Panc1 (cell line): ENCODE measurements around the gene MMP26.

Experiments used
- SIN3A ChIP-seq: IDR thresholded peaks from 2 replicates; pipeline ENCODE4 v1.6.1; 2012; ENCODE audit warnings: low read depth, mild to moderate bottlenecking, low read length, moderate library complexity, borderline replicate concordance; ENCODE audit not compliant: insufficient read depth
- TF ChIP-seq, protein P1 (sequence below): fragments of 450-650 bp; IDR thresholded peaks from 2 replicates; pipeline ENCODE4 v1.5.1; 2017; ENCODE audit warnings: mild to moderate bottlenecking

DNA sequence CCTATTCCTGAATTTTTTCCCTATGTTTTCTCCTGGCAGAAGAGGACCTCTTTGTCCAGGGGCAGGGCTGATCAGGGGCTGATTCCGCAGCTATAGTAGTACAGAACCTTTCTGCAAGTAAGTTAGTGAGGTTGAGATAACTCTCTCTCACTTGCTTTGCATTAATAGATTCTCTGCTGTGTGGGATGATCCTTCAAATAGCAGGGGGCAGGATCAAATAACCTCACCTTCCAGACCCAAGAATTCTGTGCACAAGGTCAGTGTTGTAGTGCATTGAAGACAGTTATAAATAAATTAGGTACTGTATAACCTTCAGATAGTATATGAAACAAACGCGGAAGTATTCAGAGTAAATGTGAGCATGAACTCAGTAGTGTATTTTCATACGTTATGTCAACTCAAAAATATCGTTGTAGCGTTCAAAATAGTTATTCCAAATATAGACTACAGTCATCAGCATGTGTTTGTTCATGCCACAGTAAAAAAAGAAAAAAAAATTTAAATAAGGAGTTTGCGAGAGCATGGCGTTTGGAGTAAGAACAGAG lies 278 bp downstream of the MMP26 start:
- TF ChIP-seq, protein P1, sequence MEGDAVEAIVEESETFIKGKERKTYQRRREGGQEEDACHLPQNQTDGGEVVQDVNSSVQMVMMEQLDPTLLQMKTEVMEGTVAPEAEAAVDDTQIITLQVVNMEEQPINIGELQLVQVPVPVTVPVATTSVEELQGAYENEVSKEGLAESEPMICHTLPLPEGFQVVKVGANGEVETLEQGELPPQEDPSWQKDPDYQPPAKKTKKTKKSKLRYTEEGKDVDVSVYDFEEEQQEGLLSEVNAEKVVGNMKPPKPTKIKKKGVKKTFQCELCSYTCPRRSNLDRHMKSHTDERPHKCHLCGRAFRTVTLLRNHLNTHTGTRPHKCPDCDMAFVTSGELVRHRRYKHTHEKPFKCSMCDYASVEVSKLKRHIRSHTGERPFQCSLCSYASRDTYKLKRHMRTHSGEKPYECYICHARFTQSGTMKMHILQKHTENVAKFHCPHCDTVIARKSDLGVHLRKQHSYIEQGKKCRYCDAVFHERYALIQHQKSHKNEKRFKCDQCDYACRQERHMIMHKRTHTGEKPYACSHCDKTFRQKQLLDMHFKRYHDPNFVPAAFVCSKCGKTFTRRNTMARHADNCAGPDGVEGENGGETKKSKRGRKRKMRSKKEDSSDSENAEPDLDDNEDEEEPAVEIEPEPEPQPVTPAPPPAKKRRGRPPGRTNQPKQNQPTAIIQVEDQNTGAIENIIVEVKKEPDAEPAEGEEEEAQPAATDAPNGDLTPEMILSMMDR: no peak
- no peak for TF ChIP-seq SIN3A
